Endothelial cell of umbilical vein (primary cell): ENCODE measurements around the gene PRKAR1B. TPM values are rescaled to one million over a fixed set of nuclear protein-coding genes. Genes with fewer than 3 reads are reported as not detected.
"Not testable (repeated sequence)": the region's sequence is repeated elsewhere in the genome, so short reads cannot be mapped to it uniquely, and the experiment has no call there.

Source experiments
- BruUV-seq: library from RNA; stranded (reverse); fragments of 400-500 nt; replicated peaks from 2 replicates; lab custom pipeline; 2021; lab: Mats Ljungman, UMichigan
- CTCF ChIA-PET: fragments of 300-600, 350-600 bp; sonication (Branson Sonifier 250); formaldehyde crosslinking; loops from one replicate; lab custom pipeline; 2021; ENCODE audit warnings: antibody characterized with exemption, inconsistent platforms; lab: Charles Lee
- POLR2A ChIA-PET: fragments of 300-600, 350-600 bp; sonication (Branson Sonifier 250); formaldehyde crosslinking; loops from one replicate; lab custom pipeline; 2021; ENCODE audit warnings: antibody characterized with exemption, inconsistent platforms; lab: Charles Lee
- DNase-seq: peaks from one replicate; pipeline ENCODE4 v3.0.0-alpha.2; 2011; ENCODE audit warnings: low read depth, low spot score
- FAIRE-seq: peaks from 2 replicates; lab custom pipeline; 2011; peaks lifted over from hg19 to GRCh38; lab: Jason Lieb, UNC
- H2AFZ ChIP-seq: 2 replicates; pipeline ENCODE4 v1.6.0; 2012; ENCODE audit warnings: low read depth, low read length, control low read depth, inconsistent platforms
- H3K27ac ChIP-seq: 2 replicates; pipeline ENCODE4 v1.5.1; 2011; ENCODE audit warnings: low read depth, mild to moderate bottlenecking, control low read depth, low read length, moderate library complexity; ENCODE audit not compliant: insufficient read depth
- H3K27me3 ChIP-seq, 2 experiments: 2 replicates each; pipeline versions ENCODE4 v1.6.0 to v1.6.1; 2011; ENCODE audit warnings: low read length in 2 of 2, mixed read lengths in 1 of 2; ENCODE audit not compliant: control insufficient read depth in 2 of 2, insufficient read depth in 2 of 2
- H3K36me3 ChIP-seq, 2 experiments: 2 replicates in 1 of 2; 3 replicates in 1 of 2; pipeline ENCODE4 v1.5.1; 2011; ENCODE audit warnings: low read length in 2 of 2, mild to moderate bottlenecking in 1 of 2, moderate library complexity in 1 of 2; ENCODE audit not compliant: control insufficient read depth in 2 of 2, insufficient read depth in 2 of 2; ENCODE audit errors: extremely low read depth in 1 of 2
- H3K4me1 ChIP-seq: 3 replicates; pipeline ENCODE4 v1.5.1; 2011; ENCODE audit warnings: mild to moderate bottlenecking, low read length; ENCODE audit not compliant: control insufficient read depth, insufficient read depth; ENCODE audit errors: extremely low read depth
- H3K4me2 ChIP-seq: 2 replicates; pipeline ENCODE4 v1.6.1; 2011; ENCODE audit warnings: low read length, control low read depth, mixed read lengths; ENCODE audit not compliant: insufficient read depth
- H3K4me3 ChIP-seq, 3 experiments: fragments of 200-600 bp in 1 of 3; sonication (generic), shearing (Covaris generic) in 1 of 3; replicated peaks in 1 of 3; 2 replicates each; pipeline ENCODE4 v1.5.1; 2011 to 2016; ENCODE audit warnings: control low read depth in 3 of 3, low read length in 3 of 3, mild to moderate bottlenecking in 2 of 3, inconsistent platforms in 1 of 3, low read depth in 1 of 3, moderate library complexity in 1 of 3; ENCODE audit not compliant: insufficient read depth in 1 of 3
- H3K79me2 ChIP-seq: 2 replicates; pipeline ENCODE4 v1.6.0; 2012; ENCODE audit warnings: low read length, inconsistent platforms; ENCODE audit not compliant: control insufficient read depth, insufficient read depth
- H3K9ac ChIP-seq: replicated peaks from 2 replicates; pipeline ENCODE3; 2011; ENCODE audit warnings: low read length, control low read depth; ENCODE audit not compliant: insufficient read depth; ENCODE audit errors: extremely low read depth
- H3K9me1 ChIP-seq: replicated peaks from 3 replicates; pipeline ENCODE4 v1.6.0; 2011; ENCODE audit warnings: mild to moderate bottlenecking, low read length; ENCODE audit not compliant: control insufficient read depth, insufficient read depth; ENCODE audit errors: extremely low read depth
- H3K9me3 ChIP-seq: replicated peaks from 2 replicates; pipeline ENCODE4 v1.5.1; 2012; ENCODE audit warnings: low read length, inconsistent platforms; ENCODE audit not compliant: control insufficient read depth, insufficient read depth
- H4K20me1 ChIP-seq: replicated peaks from 2 replicates; pipeline ENCODE3; 2011; ENCODE audit warnings: mild to moderate bottlenecking, low read length; ENCODE audit not compliant: control insufficient read depth, insufficient read depth; ENCODE audit errors: extremely low read depth
- EZH2 ChIP-seq: IDR thresholded peaks from 2 replicates; pipeline ENCODE4 v1.6.1; 2012; ENCODE audit warnings: borderline replicate concordance, low read depth, mild to moderate bottlenecking, moderate library complexity, low read length, inconsistent platforms; ENCODE audit not compliant: severe bottlenecking
- FOS ChIP-seq: IDR thresholded peaks from 2 replicates; pipeline ENCODE4 v1.6.1; 2011; ENCODE audit warnings: mild to moderate bottlenecking, low read length, moderate library complexity, borderline replicate concordance; ENCODE audit not compliant: insufficient read depth
- GATA2 ChIP-seq: IDR thresholded peaks from 2 replicates; pipeline ENCODE4 v1.7.0; 2011; ENCODE audit warnings: low read depth, mild to moderate bottlenecking, moderate library complexity, mixed read lengths, low read length; ENCODE audit not compliant: insufficient read length, insufficient read depth
- JUN ChIP-seq: IDR thresholded peaks from 2 replicates; pipeline ENCODE4 v1.6.1; 2011; ENCODE audit warnings: borderline replicate concordance, low read depth; ENCODE audit not compliant: insufficient read length, insufficient read depth
- MYC ChIP-seq: IDR thresholded peaks from one replicate; pipeline ENCODE4 v1.6.1; 2011; ENCODE audit warnings: mild to moderate bottlenecking, low read depth, low read length
- POLR2A ChIP-seq: IDR thresholded peaks from 2 replicates; pipeline ENCODE4 v1.6.1; 2012; ENCODE audit warnings: low read depth, mild to moderate bottlenecking, control low read depth, low read length
- POLR2AphosphoS5 ChIP-seq: IDR thresholded peaks from 2 replicates; pipeline ENCODE4 v1.6.1; 2012; ENCODE audit warnings: low read depth, mild to moderate bottlenecking, control low read depth, low read length, moderate library complexity; ENCODE audit not compliant: insufficient read depth
- dilution Hi-C: fragments of 300-500 bp; cut with MboI; formaldehyde crosslinking; loops from one replicate; pipeline ENCODE4 v1.15.0; 2019; ENCODE audit warnings: low sequenced_read_pairs; ENCODE audit not compliant: extremely low pct_ligation_motif_present
- intact Hi-C: fragments of 100-400 bp; cut with micrococcal nuclease; formaldehyde crosslinking; loops from one replicate; pipeline ENCODE4 v1.10.0; 2022
- polyA plus RNA-seq, 4 experiments: library from polyadenylated mRNA; depleted of rRNA in 3 of 4; stranded (reverse) in 3 of 4; unstranded in 1 of 4; fragments of >200 nt; gene quantifications; 2 replicates each; pipeline versions ENCODE4 v1.2.1 to v1.2.3, GENCODE V29; 2011 to 2012; ENCODE audit warnings: missing spikeins in 1 of 4
- total RNA-seq: library from RNA; stranded (reverse); gene quantifications from 2 replicates; pipeline ENCODE4 v1.2.3, GENCODE V29; 2021
- TF ChIP-seq, protein P1 (sequence below): IDR thresholded peaks from 2 replicates; pipeline ENCODE4 v1.6.1; 2011; ENCODE audit not compliant: insufficient read depth, insufficient read length
- TF ChIP-seq, protein P2 (sequence below), 2 donors: IDR thresholded peaks; 1 replicate in 1 of 2; 2 replicates in 1 of 2; pipeline ENCODE4 v1.5.1; 2011; ENCODE audit warnings: low read length in 2 of 2, mild to moderate bottlenecking in 2 of 2, moderate library complexity in 2 of 2, control low read depth in 1 of 2, inconsistent platforms in 1 of 2, low read depth in 1 of 2; ENCODE audit not compliant: insufficient read depth in 1 of 2; ENCODE audit errors: extremely low read depth in 1 of 2

PRKAR1B gene
- total and polyA plus RNA-seq, 2 donors (not counting 3 experiments of a cell fraction or from before 2014, with no cell fraction given): 15.4 to 29.2 TPM

DNA sequence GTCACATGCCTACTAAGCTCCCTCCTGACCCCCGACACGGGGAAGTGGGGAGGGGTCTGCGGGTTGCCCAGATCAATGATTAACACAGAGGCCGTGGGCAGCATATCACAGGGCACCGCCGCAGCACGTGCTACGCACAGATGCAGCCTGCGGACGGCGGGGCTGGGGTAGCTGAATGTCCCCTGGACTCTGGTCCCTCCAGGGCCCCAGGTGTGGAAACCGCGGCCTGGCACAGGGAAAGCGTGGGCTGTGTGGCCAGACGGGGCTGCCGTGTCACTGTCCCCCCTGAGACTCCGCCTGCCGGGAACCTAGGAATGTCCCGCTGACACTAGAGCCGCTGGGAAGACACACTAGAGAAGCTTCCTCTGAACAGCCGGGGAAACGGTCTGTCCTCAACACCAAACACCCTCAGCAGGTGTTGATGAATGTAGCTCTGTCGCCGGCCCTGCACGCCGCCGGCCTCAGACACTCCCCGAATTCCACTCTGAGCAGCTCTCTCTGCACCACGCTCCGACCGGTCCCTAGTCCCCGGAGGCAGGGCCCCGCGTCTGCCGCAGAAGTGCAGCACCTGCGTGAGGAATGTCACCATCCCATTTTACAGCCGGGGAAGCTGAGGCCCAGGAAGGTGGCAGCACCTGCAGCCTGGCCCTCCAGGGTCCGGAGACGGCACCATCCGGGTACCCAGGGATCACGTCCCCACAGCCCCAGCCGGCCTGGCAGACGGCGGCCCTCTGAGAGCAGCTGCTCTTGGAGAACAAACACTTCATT lies 174.0 kb downstream of the PRKAR1B start:
- Histone ChIP-seq H3K79me2 (no peaks in the 10 kb centered on the region), H3K9me1 (no peaks in the 10 kb centered on the region), H3K4me2 (no peak overlapping the region), H3K27me3 (no peaks in the 10 kb centered on the region), H4K20me1 (no peaks in the 10 kb centered on the region), H3K9ac (no peak overlapping the region), H3K9me3 (no peaks in the 10 kb centered on the region), H3K36me3 (no peaks in the 10 kb centered on the region), H3K4me1 (no peaks in the 10 kb centered on the region), H2AFZ (no peak overlapping the region), H3K4me3 (no peak overlapping the region), H3K27ac (no peak overlapping the region)
- no TSS peak for BruUV-seq
- ChIA-PET CTCF (interaction anchor here (1.0 kb wide), 1 partner anchor 10 kb away, joined by 4 read pairs; no protein-coding TSS in a partner anchor), POLR2A (interaction anchor here (0.8 kb wide), 1 partner anchor 67 kb away, joined by 3 read pairs; no protein-coding TSS in a partner anchor)
- dilution Hi-C loops (no loop called here), intact Hi-C loops (no loop called here)
- DNase-seq (no peak), FAIRE-seq (no peak)
- TF ChIP-seq, protein P1, sequence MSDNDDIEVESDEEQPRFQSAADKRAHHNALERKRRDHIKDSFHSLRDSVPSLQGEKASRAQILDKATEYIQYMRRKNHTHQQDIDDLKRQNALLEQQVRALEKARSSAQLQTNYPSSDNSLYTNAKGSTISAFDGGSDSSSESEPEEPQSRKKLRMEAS: no peak
- TF ChIP-seq MYC: no peak
- TF ChIP-seq FOS: no peak
- TF ChIP-seq POLR2AphosphoS5: no peak
- no peak for TF ChIP-seq GATA2
- TF ChIP-seq EZH2: no peak
- TF ChIP-seq JUN: no peak
- TF ChIP-seq POLR2A: no peak
- TF ChIP-seq, protein P2, sequence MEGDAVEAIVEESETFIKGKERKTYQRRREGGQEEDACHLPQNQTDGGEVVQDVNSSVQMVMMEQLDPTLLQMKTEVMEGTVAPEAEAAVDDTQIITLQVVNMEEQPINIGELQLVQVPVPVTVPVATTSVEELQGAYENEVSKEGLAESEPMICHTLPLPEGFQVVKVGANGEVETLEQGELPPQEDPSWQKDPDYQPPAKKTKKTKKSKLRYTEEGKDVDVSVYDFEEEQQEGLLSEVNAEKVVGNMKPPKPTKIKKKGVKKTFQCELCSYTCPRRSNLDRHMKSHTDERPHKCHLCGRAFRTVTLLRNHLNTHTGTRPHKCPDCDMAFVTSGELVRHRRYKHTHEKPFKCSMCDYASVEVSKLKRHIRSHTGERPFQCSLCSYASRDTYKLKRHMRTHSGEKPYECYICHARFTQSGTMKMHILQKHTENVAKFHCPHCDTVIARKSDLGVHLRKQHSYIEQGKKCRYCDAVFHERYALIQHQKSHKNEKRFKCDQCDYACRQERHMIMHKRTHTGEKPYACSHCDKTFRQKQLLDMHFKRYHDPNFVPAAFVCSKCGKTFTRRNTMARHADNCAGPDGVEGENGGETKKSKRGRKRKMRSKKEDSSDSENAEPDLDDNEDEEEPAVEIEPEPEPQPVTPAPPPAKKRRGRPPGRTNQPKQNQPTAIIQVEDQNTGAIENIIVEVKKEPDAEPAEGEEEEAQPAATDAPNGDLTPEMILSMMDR (IDR thresholded peaks at IDR 0.05; ENCODE audit: extremely low read depth in 1 of 2, insufficient read depth in 1 of 2, low read depth in 1 of 2, low read length in 2 of 2): no peak

DNA sequence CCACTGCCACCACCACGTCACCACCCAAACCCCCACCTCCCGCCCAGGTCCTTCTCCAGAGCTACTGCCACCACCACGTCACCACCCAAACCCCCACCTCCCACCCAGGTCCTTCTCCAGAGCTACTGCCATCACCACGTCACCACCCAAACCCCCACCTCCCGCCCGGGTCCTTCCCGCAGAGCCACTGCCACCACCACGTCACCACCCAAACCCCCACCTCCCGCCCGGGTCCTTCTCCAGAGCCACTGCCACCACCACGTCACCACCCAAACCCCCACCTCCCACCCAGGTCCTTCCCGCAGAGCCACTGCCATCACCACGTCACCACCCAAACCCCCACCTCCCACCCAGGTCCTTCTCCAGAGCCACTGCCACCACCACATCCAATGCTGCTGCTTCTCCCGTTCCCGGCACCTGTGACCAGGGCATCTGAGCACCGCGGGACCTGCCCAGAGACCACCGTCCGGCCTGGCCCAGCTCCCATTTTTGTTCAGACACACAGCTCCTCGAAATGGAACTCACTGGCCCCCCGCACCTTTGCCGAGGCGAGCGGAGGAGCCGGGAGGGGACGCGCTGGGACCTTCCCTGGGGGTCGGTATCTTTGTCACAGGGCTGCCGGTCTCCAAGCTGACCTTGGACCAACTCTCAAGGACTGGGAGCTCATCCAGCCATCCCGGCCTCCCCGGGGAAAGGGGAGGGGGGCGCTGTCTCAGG lies 174.8 kb downstream of the PRKAR1B start:
- H3K27ac ChIP-seq, H2AFZ ChIP-seq, H3K4me3 ChIP-seq, intact Hi-C loops, H3K36me3 ChIP-seq, H3K4me1 ChIP-seq, H4K20me1 ChIP-seq, H3K9ac ChIP-seq, FAIRE-seq, H3K9me1 ChIP-seq, DNase-seq, H3K79me2 ChIP-seq, H3K9me3 ChIP-seq, H3K27me3 ChIP-seq, H3K4me2 ChIP-seq, BruUV-seq, dilution Hi-C loops: not testable (repeated sequence)
- POLR2A ChIA-PET: interaction anchor here (0.8 kb wide), 1 partner anchor 67 kb away, joined by 3 read pairs; no protein-coding TSS in a partner anchor
- CTCF ChIA-PET: interaction anchor here (1.0 kb wide), 1 partner anchor 9 kb away, joined by 4 read pairs; no protein-coding TSS in a partner anchor
